OCI-LY7 (cell line): ENCODE measurements around the gene TKFC. TPM values are rescaled to one million over a fixed set of nuclear protein-coding genes. Genes with fewer than 3 reads are reported as not detected.

ENCODE experiments used
- BruUV-seq: library from RNA; stranded (reverse); fragments of 400-500 nt; replicated peaks from 2 replicates; lab custom pipeline; 2021; lab: Mats Ljungman, UMichigan
- CTCF ChIA-PET: fragments of 300-600 bp; sonication (Branson Sonifier 250); formaldehyde crosslinking; loops from one replicate; lab custom pipeline; 2022; ENCODE audit warnings: antibody characterized with exemption; ENCODE audit not compliant: unreplicated experiment; lab: Charles Lee
- POLR2A ChIA-PET: fragments of 300-600 bp; sonication (Branson Sonifier 250); formaldehyde crosslinking; loops from one replicate; lab custom pipeline; 2022; ENCODE audit warnings: antibody characterized with exemption; lab: Charles Lee
- DNase-seq: peaks from one replicate; pipeline ENCODE4 v3.0.0-alpha.2; 2015; ENCODE audit warnings: low spot score
- H2AFZ ChIP-seq: fragments of 200-600 bp; sonication (generic), shearing (Covaris generic); 2 replicates; pipeline ENCODE4 v1.6.1; 2014; ENCODE audit warnings: mild to moderate bottlenecking, antibody characterized with exemption, low read length, moderate library complexity
- H3K27ac ChIP-seq: fragments of 200-600 bp; sonication (generic); 2 replicates; pipeline ENCODE4 v1.5.1; 2014; ENCODE audit warnings: mixed run types, low read depth, mild to moderate bottlenecking, moderate library complexity, low read length, inconsistent platforms; ENCODE audit not compliant: poor library complexity, severe bottlenecking
- H3K36me3 ChIP-seq: fragments of 200-600 bp; sonication (generic); 2 replicates; pipeline ENCODE4 v1.6.1; 2014; ENCODE audit warnings: mild to moderate bottlenecking, antibody characterized with exemption, low read length, moderate library complexity, mixed read lengths; ENCODE audit not compliant: insufficient read depth
- H3K4me1 ChIP-seq: fragments of 200-600 bp; sonication (generic); 2 replicates; pipeline ENCODE4 v1.5.1; 2014; ENCODE audit warnings: mild to moderate bottlenecking, low read length; ENCODE audit not compliant: insufficient read depth, poor library complexity, severe bottlenecking
- H3K4me2 ChIP-seq: fragments of 200-600 bp; sonication (generic); 2 replicates; pipeline ENCODE4 v1.6.1; 2014; ENCODE audit warnings: mild to moderate bottlenecking, low read length
- H3K4me3 ChIP-seq: fragments of 200-600 bp; sonication (generic); 2 replicates; pipeline ENCODE4 v1.5.1; 2014; ENCODE audit warnings: mild to moderate bottlenecking, low read depth, low read length; ENCODE audit not compliant: poor library complexity, severe bottlenecking
- H3K79me2 ChIP-seq: fragments of 200-600 bp; sonication (generic); 2 replicates; pipeline ENCODE4 v1.6.1; 2016; ENCODE audit warnings: low read depth, mild to moderate bottlenecking, low read length, moderate library complexity, mixed read lengths; ENCODE audit not compliant: insufficient read depth
- H3K9me2 ChIP-seq: fragments of 200-600 bp; sonication (generic); 2 replicates; pipeline ENCODE4 v1.6.1; 2016; ENCODE audit warnings: mild to moderate bottlenecking, low read length, mixed read lengths; ENCODE audit not compliant: insufficient read depth
- H3K9me3 ChIP-seq: fragments of 200-600 bp; sonication (generic); 2 replicates; pipeline ENCODE4 v1.6.1; 2014; ENCODE audit warnings: mild to moderate bottlenecking, mixed run types, low read length, mixed read lengths
- H4K20me1 ChIP-seq: fragments of 200-600 bp; sonication (generic); 2 replicates; pipeline ENCODE4 v1.6.1; 2014; ENCODE audit warnings: mild to moderate bottlenecking, antibody characterized with exemption, low read length, moderate library complexity, mixed read lengths; ENCODE audit not compliant: insufficient read depth
- CTCF ChIP-seq: fragments of 200-600 bp; sonication (generic); conservative IDR thresholded peaks from 2 replicates; pipeline ENCODE4 v1.5.1; 2014; ENCODE audit warnings: mild to moderate bottlenecking, antibody characterized with exemption, low read length, moderate library complexity, mixed read lengths
- EZH2phosphoT487 ChIP-seq: fragments of 200-600 bp; sonication (generic); IDR thresholded peaks from 2 replicates; pipeline ENCODE4 v1.6.1; 2018; ENCODE audit warnings: low read depth, borderline replicate concordance, mild to moderate bottlenecking, mixed run types, antibody characterized with exemption, low read length, moderate library complexity, mixed read lengths
- intact Hi-C: fragments of 100-400 bp; cut with micrococcal nuclease; formaldehyde crosslinking; loops from one replicate; pipeline ENCODE4 v1.10.0; 2022; ENCODE audit not compliant: unreplicated experiment
- total RNA-seq, 2 experiments: library from RNA; depleted of rRNA in 1 of 2; stranded (reverse); fragments of >200 nt in 1 of 2; shearing (Covaris generic) in 1 of 2; gene quantifications; 2 replicates each; pipeline ENCODE4 v1.2.3, GENCODE V29; 2014 to 2022

TKFC gene
- total RNA-seq, 2 experiments from 2014 or later, result 77.8 to 166 TPM

GRCh38 chr11:61334434-61335354 is 1.7 kb downstream of the TKFC start:
- no peak for DNase-seq
- CTCF ChIA-PET, result interaction anchor here (0.7 to 2.5 kb wide), 3 partner anchors 26 to 51 kb away, joined by 3 to 9 read pairs (median 3); partner anchors contain the start of gene CYB561A3
- Histone ChIP-seq H2AFZ (no peak overlapping the region), H3K9me2 (no peaks in the 10 kb centered on the region), H3K27ac (no peak overlapping the region), H3K4me3 (no peak overlapping the region), H3K4me2 (peak overlapping the region; percentile 96), H3K79me2 (peaks cover 37% of the 10 kb centered on the region), H3K4me1 (peaks cover 44% of the 10 kb centered on the region), H3K9me3 (no peaks in the 10 kb centered on the region), H4K20me1 (peaks cover 11% of the 10 kb centered on the region), H3K36me3 (peaks cover 28% of the 10 kb centered on the region)
- POLR2A ChIA-PET, result interaction anchor here (0.7 to 4.9 kb wide), 11 partner anchors 13 to 173 kb away, joined by 3 to 80 read pairs (median 6); partner anchors contain the start of genes CPSF7, CYB561A3, SDHAF2 and TMEM138
- intact Hi-C loops, result loop anchor here (5.0 kb wide), 1 partner anchor 93 kb away; the partner anchor contains the start of gene CPSF7
- TF ChIP-seq EZH2phosphoT487, result no peak
- TF ChIP-seq CTCF, result no peak
- BruUV-seq, result no TSS peak

DNA sequence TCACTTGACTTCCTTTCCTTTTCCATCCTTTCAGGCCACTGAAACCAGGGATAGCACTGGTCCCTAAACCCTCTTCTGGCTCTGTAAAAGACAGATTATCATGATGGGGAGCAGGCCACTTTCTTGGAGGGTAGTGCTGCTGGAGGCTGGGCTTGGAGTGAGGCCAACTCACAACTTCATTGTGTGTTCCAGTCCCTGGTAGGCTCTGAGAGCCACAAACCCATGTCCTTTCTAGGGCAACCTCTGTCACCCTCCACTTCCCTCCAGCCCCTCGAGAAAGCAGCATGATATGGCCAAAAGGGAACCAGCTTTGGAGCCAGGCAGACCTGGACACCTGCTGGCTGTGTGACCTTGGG is 2.3 kb downstream of the TKFC start:
- H3K4me1 ChIP-seq, result peaks cover 44% of the 10 kb centered on the region
- TF ChIP-seq CTCF (no peak), EZH2phosphoT487 (no peak)
- peaks cover 11% of the 10 kb centered on the region for H4K20me1 ChIP-seq
- POLR2A ChIA-PET, result interaction anchor here (0.5 to 4.9 kb wide), 10 partner anchors 14 to 116 kb away, joined by 3 to 80 read pairs (median 4); partner anchors contain the start of genes CYB561A3, TMEM138 and VWCE
- peaks cover 22% of the 10 kb centered on the region for H3K36me3 ChIP-seq
- peak; percentile 11 for DNase-seq
- H3K4me2 ChIP-seq, result peak overlapping the region; percentile 96; the same call in 1 of the 2 replicates
- no peak overlapping the region for H3K27ac ChIP-seq
- no peaks in the 10 kb centered on the region for H3K9me3 ChIP-seq
- H3K79me2 ChIP-seq, result peaks cover 30% of the 10 kb centered on the region
- no peak overlapping the region for H3K4me3 ChIP-seq
- CTCF ChIA-PET, result interaction anchor here (0.5 to 1.7 kb wide), 8 partner anchors 21 to 100 kb away, joined by 3 to 48 read pairs (median 6); partner anchors contain the start of genes CYB561A3 and TMEM138
- no peak overlapping the region for H2AFZ ChIP-seq
- intact Hi-C loops, result no loop called here
- no peaks in the 10 kb centered on the region for H3K9me2 ChIP-seq
- BruUV-seq, result no TSS peak
